GM10248 (cell line): ENCODE measurements around the gene RAG2.

Experiments used
- CTCF ChIA-PET: fragments of 300-600 bp; sonication (Branson Sonifier 250); formaldehyde crosslinking; extraction: SDS; loops from one replicate; lab custom pipeline; 2021; ENCODE audit warnings: antibody characterized with exemption; lab: Yijun Ruan, JAX
- POLR2A ChIA-PET: fragments of 350-650 bp; sonication (Branson Sonifier 250); formaldehyde crosslinking; extraction: SDS; loops from one replicate; lab custom pipeline; 2020; ENCODE audit warnings: antibody characterized with exemption; lab: Yijun Ruan, JAX
- DNase-seq: peaks from one replicate; pipeline ENCODE4 v3.0.0; 2012; ENCODE audit errors: extremely low spot score
- TF ChIP-seq, protein P1 (sequence below): IDR thresholded peaks from 2 replicates; pipeline ENCODE4 v1.5.1; 2012; ENCODE audit warnings: mild to moderate bottlenecking, low read depth; ENCODE audit errors: extremely low read depth, missing control alignments, control extremely low read depth

Gene RAG2

DNA sequence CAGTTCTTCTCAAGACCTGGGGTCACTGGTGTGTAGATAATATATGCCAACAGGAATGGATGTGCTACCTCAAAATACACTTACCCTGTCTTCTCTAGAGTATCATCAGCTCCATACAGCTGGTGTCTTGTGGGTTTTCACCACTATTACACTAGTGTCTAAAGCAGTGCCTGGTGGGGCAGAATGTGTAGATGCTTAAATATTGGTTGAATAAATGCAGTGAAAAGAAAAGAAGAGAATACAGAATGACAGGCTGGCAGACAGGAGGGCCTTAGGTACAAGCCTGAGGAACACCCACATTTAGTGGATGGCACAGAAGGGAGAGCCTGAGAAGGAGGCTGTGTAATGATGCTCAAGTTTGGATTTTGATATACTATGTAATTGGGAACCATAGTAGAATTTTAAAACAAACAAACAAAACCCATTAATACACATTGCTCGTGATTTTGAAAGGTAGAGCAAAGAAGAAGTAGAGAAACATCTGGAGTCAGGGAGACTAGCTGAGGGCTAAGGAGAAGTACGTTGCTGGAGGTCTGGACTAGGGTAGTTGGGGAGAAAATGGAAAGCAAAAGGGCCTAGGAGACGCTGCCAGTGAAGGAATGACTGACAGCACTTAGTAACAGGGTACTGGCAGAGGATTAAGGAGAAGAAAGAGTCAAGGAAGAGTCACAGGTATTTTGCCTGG, 20.5 kb upstream of the RAG2 start:
- ChIA-PET POLR2A (interaction anchor here (0.6 kb wide), 1 partner anchor 120 kb away, joined by 3 read pairs; no protein-coding TSS in a partner anchor), CTCF (interaction anchor here (1.1 to 4.0 kb wide), 6 partner anchors 10 to 326 kb away, joined by 3 to 25 read pairs (median 6); no protein-coding TSS in a partner anchor)
- no peak for DNase-seq
- TF ChIP-seq, protein P1, sequence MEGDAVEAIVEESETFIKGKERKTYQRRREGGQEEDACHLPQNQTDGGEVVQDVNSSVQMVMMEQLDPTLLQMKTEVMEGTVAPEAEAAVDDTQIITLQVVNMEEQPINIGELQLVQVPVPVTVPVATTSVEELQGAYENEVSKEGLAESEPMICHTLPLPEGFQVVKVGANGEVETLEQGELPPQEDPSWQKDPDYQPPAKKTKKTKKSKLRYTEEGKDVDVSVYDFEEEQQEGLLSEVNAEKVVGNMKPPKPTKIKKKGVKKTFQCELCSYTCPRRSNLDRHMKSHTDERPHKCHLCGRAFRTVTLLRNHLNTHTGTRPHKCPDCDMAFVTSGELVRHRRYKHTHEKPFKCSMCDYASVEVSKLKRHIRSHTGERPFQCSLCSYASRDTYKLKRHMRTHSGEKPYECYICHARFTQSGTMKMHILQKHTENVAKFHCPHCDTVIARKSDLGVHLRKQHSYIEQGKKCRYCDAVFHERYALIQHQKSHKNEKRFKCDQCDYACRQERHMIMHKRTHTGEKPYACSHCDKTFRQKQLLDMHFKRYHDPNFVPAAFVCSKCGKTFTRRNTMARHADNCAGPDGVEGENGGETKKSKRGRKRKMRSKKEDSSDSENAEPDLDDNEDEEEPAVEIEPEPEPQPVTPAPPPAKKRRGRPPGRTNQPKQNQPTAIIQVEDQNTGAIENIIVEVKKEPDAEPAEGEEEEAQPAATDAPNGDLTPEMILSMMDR, result no peak

DNA sequence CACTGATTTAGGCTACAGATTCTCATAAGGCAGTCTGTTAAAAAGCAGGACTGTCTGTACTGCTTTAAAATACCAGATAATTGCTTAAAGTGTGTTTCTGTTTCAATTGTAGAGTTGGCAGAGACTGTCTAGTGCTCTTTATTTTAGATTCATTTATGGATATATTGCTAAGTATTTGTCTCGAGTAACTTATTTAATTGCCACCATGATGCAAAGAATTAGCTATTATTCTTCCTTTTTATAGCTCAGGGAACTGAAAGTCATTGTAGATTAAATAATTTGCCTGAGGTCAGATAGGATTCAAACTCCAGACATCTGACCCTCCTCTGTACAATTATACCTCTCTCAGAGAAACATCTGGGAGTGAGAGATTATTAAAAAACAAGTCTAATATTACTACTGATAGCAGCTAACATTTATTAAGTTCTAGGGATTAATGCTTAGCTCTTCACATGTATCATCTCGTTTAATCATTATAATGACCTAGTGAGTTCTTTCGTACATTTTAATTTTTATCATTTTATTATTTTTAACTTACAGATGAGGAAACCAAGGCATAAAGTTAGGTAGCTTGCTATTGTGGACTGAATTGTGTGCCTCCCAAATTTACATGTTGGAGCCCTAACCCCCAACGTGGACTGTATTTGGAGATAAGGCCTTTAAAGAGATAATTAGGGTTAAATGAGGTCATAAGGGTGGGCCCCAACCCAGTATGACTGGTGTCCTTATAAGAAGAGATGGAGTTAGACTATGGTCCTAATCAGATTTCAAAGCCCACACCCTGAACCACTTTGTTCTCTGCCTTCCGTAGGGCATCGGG, 19.7 kb upstream of the RAG2 start:
- TF ChIP-seq, protein P1, result no peak
- ChIA-PET POLR2A (interaction anchor here (0.6 kb wide), 1 partner anchor 121 kb away, joined by 3 read pairs; no protein-coding TSS in a partner anchor), CTCF (interaction anchor here (1.4 to 4.0 kb wide), 4 partner anchors 9 to 129 kb away, joined by 4 to 25 read pairs (median 8); no protein-coding TSS in a partner anchor)
- no peak for DNase-seq

DNA sequence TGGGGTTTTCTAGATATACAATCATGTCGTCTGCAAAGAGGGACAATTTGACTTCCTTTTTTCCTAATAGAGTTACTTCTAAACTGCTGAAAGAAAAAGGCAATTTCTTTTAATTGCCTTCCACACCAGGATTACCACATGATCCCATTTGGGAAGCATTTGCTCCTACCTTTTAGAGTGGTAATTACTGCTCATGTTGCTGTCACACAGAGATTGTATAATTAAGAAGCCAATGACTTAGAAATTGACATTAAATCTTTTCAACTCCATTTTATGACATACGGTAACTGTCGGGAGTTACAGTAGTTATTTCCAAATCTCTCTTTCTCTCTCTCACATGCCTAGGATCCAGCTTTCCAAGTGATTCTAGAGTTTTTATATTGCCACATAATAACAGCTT, 17.8 kb upstream of the RAG2 start:
- CTCF ChIA-PET, result no interaction called here
- POLR2A ChIA-PET, result no interaction called here
- TF ChIP-seq, protein P1, result no peak
- no peak for DNase-seq

DNA sequence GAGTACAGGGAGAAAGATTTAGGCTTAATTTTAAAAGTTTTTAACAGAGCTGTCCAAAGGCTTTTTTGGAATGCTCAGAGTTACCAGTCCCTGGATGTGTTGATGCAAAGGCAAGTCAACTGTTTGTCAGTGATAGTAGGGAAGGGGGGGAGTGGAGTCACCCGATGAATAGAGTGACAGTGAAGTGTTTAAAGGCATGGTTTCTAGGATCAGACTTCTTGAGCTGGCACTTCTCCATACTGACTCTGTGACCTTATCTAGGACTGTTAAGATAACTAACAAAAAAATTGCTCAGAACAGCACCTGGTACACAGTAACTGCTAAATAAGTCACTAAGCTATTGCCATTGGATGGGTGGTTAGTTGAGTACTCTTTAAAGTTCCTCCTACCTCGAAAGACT, 11.3 kb upstream of the RAG2 start:
- DNase-seq, result no peak
- CTCF ChIA-PET, result interaction anchor here (0.8 to 1.7 kb wide), 7 partner anchors 10 to 137 kb away, joined by 3 to 5 read pairs (median 3); no protein-coding TSS in a partner anchor
- TF ChIP-seq, protein P1, result no peak
- POLR2A ChIA-PET, result no interaction called here

DNA sequence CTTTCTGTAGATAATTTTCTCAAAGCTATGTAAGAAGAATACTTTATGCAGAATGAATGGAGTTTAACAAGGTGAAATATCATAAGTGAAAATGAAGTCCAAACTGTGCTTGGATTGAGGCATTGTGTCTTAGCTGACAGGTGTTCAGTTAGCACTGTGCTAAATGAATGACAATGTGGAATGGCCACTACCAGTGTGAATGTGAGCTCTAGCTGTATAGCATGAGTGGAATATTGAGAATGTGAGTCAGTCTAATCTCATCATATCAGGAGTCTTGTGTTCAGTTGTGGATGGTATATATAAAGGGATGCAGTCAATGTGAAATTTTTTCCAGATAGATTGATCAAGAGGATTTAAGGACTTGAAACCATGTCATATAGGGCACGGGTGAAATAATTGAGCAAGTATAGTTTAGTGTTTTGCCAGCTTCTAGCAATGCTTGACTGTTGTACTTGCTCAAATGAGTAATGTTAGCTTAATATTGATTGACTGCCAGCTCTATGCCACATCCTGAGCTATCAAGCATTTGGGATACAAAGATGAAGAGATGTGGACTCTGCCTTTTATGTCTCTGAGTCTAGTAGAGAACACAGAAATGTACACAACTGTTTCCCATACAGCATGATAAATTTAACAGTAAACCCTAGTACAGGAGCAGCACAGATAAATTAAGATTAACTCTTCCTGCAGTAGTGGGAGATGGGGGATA, 10.6 kb upstream of the RAG2 start:
- DNase-seq, result no peak
- ChIA-PET POLR2A (no interaction called here), CTCF (interaction anchor here (0.7 to 1.7 kb wide), 10 partner anchors 8 to 138 kb away, joined by 3 to 5 read pairs (median 3); no protein-coding TSS in a partner anchor)
- TF ChIP-seq, protein P1, result no peak
